ENCODE results near the gene COL6A5.
"Not testable (repeated sequence)": the region's sequence is repeated elsewhere in the genome, so short reads cannot be mapped to it uniquely, and the experiment has no call there.

The COL6A5 gene

DNA sequence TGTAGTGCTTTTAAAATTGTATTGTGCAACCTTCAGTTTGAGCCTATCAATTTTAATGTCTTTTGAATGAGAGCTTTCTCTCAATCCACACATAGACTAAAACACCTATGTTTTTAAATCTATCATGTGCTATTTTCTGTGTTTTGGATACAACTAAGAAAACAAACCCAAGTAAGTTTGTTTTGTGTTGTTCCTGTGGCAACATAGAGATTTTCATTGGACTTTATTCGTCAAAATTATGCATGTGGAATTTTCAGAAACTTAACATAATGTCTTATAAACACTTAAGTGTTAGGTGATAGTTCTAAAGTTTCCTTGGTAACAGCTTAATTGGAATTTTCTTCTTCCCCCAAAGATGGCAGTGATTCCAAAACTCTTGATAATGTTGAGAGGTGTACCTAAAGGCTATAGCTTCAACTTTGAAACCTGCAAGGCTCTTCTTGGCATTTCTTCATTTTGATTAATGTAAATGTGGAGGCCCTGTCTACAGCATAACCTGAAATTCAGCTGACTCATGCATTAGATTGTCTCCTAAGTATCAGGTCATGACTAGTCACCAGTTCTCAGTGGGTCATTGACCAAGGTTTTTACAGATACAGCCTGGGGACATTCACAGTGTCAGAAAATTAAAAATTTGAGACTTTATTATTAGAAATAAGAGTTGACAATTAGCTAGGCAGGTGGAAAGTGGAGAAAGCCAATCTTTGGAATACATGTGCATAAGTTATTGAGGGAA lies 44.4 kb downstream of the COL6A5 start:
- DNase-seq (ENCODE audit: low spot score) = no peak

DNA sequence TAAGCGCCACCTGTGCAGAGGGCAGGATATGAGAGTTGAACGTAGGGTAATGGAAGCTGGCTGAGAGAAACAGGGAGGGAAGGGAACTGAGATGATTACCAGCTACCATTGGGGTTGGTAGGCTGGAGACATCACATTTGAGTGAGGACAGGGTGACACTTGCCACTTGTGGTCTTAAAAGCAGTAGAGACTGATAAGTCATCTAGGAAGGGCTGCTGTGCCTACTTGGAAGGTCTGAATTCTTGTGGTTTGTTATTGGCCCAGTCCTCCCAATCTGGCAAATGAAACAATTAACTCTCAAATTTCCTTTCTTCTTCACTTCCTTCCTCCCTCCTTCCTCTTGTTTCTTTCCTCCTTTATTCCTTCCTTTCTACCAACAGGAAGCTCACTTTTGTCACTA lies 46.8 kb downstream of the COL6A5 start:
- no peak for DNase-seq (ENCODE audit: low spot score)

DNA sequence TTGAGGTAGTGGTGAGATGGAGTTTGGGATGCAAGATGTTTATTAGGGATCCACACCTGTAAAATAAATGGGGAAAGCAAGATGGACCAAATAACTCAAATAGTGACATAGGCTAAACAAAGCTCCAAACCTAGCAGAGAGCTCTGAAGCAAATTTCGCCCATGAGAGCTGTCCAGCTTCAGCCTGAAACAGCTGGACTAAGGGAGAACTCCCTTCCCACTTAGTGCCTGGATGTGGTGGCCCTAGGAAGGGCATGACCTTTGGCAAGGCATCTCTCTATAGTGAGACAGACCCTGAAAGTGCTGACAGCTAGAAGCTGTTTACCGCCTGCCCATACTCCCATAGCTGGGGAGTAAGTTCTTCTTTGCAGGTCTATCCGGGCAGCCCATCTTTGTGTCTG lies 48.1 kb downstream of the COL6A5 start:
- DNase-seq (ENCODE audit: low spot score) = no peak

DNA sequence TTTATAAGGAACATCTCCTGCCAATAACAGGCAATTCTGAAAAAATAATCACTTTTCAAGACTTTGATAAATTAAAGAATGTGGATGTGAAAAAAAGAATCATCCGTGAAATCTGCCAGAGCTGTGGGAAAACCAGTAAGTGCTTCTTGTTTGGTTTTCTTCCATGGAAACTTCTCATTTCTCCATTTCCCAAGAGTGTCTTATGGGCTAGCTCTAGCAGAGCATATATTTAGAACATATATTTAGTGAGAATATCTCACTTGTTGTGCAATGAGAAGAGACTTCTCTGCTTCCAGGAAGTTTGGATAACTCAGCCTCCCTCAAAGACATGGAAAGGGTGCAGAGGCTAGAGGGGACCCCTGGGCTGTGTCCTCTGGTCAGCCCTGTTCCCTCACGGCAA lies 49.9 kb downstream of the COL6A5 start:
- no peak for DNase-seq (ENCODE audit: low spot score)

DNA sequence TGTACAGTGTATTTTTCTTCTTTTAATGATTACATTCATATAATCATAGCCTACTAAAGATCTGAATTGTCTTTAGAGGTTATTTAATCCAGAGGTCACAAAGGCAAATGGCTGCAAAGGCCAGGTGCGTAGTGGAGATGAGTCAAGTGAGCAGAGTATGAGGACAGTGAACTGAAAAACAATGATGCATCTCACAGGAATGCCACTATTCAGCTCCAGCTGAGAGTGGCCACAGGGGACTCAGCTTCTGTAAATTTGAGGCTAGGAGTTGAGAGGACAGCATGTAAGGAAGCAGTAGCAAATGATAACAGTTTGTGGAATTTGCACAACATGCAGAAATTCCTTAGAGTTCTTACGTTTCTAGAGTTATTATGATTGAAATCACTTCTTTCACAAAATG lies 50.4 kb downstream of the COL6A5 start:
- no peak for DNase-seq (ENCODE audit: low spot score)

DNA sequence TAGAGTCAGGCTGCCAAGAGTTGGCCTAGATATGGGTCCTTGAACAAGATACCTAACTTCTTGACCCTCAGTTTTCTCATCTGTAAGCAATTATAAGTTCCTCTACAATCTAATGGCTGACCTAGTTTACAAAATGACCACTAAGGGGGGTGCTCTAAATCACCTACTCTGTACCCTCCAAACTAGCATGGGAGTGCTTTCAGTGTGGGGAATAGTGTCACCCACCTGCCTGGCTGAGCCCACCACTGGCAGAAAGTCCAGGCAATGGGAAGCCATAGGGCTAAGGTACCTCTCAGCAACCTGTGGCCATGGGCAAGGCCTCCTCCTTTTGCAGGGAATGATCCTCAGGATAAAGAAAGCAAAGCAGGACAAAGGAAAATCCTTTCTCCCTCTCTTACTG lies 58.9 kb downstream of the COL6A5 start:
- DNase-seq (ENCODE audit: low spot score) = no peak

DNA sequence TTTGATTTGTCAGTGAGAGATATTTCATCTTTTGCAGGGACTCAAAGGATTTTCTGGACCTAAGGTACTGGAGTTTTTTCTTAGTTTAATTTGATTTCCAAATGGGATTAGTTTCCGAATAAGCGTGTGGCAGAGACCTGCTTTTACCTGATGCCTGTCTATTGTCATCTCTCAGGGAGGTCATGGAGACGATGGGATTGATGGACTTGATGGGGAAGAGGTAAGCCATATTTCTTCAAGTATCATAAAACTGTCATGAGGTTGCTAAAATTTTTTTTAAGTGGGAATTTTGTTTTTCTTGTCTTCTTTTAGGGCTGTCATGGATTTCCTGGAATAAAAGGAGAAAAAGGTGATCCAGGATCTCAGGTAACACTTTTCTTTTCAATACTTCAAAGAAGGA lies 60.5 kb downstream of the COL6A5 start:
- DNase-seq (ENCODE audit: low spot score) = no peak

DNA sequence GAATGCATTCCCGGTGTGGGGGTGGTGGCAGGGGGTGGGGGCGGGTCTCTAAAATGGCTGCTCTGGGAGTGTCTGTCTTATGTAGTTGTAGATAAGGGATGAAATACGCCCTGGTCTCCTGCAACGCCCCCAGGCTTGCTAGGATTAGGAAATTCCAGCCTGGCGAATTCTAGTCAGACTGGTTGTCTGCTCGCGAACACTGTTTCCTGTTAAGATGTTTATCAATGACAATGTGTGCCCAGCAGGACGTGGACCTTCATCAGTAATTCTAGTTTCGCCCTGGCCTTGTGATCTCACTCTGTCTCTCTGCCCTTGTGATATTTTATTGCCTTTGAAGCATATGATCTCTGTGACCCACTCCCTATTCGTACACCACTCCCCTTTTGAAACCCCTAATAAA lies 62.8 kb downstream of the COL6A5 start:
- DNase-seq (ENCODE audit: low spot score) = not testable (repeated sequence)

DNA sequence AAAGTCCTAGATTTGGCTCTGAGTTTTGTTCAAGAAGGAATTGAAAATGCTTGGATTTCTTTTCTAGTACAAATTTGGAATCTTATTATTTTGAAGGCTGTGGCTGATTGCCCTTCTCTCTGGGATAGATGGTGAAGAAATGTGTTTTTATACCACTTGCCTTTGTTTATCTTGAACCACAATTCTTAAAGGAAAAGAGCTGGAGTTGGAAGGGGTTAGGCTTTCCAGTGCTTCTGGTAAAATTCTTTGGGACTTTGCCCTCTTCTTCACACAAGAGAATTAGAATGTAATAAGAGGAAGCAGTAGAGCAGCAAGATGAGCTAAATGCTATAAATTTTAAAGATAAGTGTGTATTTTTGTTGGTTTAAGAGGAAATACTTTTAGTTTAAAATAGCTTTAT lies 65.8 kb downstream of the COL6A5 start:
- DNase-seq (ENCODE audit: low spot score) = no peak

DNA sequence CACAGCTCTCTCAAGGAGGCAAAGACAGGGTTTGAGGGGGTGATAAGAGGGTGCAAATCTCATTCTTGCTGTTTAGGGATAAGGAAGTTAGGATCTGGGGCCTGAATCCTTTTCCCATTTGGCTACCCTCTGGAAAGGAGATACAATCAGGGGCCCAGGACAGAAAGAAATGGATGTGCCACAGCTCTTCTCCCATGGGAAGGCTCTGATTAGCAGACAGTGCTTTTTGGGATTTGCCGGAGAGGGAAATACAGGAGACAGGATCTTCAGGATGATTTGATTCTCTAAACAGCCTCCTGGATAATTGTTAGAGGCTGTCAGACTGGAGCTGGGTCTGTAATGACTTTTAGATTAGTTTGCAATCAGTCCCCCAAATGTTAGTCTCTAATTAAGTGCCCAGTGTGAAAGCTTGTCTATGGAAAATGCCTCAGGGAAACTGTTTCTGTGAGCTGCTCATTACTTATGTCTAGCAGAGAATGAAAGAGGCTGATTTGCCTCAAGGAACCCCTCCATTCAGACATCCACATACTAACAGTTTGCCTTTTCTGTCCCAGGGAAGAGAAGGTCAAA lies 67.6 kb downstream of the COL6A5 start:
- no peak for DNase-seq (ENCODE audit: low spot score)

DNA sequence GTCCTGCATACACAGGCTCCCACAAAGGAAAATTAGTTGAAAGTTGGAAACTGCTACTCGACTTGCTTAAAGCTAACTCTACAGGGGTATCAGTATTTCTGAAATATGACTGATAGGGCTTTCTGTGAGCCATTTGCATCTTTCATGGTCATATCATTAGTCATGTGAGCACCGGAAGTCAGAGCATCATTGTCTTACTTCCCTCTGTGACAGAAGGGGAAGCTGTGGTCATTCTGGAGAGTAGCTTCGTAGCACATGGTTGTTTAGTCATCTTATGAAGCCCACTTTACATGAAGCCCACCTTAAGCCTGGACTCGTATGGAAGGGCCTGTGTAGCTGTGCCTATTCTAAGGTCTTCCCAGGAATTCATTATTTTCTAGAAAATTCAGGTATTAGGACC lies 69.0 kb downstream of the COL6A5 start:
- no peak for DNase-seq (ENCODE audit: low spot score)

DNA sequence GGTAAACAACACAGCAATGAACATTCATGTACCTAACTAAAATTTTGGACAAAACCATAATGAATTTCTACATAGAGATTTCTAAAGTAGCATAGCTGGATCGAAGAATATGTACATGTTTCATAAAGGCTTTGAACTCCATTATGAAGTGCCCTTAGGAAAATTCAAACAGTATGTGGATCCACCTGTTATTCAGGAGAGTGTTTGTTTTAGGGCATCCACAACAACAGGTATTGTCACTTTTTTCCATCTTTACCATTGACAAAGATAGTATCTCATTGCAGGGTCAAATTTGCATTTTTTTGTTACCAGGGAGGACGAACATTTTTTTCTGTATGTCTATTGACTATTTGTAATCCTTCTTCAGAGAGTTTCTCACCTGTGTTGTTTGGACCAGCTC lies 75.0 kb downstream of the COL6A5 start:
- DNase-seq (ENCODE audit: low spot score) = no peak

DNA sequence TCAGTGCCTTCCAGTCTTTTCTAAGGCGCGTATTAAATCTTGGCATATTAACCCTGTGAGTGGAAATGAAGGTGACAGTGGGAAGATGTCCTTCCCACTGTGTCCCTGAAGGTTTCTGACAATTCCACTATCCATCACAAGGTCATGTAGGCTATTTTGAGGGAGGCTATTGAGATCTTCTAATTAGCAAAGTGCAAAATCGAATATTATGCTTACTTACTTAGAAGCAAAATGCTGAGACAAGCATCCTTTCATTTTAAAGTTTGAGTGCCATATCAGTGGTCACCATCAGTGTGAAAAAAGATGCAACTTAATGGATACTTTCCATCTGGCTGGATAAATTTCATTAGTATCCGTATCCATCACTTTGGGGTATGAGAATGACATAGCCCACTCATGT lies 77.6 kb downstream of the COL6A5 start:
- DNase-seq (ENCODE audit: low spot score) = no peak

DNA sequence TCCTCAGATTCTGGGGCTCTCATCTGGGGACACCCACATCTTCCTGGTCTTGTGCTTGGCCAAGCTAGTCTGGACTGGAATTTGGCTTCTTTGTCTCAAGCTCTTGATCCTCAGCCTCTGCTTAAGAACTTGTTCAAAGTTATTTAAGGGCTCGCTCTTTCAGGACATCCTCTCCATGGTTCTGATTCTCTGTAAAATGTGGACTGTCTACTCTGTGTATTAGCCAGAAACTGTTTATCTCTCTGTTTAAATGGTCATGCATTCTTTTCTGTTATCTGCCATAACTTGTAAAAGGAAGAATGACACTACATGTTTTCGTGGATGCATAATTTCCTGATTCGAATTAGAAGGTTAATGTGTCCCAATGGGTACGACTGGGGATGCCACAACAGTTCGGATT lies 79.4 kb downstream of the COL6A5 start:
- no peak for DNase-seq (ENCODE audit: low spot score)

DNA sequence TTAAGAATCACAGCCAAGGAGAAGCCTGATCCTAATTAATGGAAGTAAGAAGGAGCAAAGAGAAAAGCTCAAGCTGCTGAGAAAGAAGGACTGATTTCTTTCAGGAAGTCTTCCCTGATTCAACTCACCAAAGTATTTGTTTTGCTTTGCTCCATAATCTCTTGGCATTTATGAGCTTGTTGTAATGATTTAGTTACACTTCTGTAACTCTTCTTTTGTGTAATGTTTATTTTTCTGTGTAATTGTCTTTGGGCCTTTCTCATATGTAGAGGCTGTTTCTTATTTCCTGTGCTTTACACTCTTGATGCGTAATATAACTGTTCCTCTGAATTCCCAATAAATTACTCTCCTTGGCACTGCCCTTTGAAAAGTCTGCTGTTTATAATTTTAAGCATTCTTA lies 80.0 kb downstream of the COL6A5 start:
- no peak for DNase-seq (ENCODE audit: low spot score)

DNA sequence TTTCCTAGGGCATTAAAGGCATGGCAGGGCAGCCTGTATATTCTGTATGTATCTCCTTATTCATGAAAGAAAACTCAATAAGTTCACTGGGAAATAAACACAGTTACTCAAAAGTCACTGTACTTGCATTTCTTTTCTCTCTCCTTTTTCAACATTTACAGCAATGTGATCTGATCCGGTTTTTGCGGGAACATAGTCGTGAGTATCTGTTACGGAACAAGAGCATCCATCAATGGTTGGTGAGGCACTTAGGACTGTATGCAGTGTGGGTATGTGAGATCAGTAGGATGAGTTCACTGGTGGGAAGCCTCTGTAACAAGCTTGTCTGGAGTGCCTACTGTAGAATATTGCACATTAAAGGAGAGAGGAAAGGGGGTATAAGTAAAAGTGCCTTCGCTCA lies 80.7 kb downstream of the COL6A5 start:
- DNase-seq (ENCODE audit: low spot score) = no peak

DNA sequence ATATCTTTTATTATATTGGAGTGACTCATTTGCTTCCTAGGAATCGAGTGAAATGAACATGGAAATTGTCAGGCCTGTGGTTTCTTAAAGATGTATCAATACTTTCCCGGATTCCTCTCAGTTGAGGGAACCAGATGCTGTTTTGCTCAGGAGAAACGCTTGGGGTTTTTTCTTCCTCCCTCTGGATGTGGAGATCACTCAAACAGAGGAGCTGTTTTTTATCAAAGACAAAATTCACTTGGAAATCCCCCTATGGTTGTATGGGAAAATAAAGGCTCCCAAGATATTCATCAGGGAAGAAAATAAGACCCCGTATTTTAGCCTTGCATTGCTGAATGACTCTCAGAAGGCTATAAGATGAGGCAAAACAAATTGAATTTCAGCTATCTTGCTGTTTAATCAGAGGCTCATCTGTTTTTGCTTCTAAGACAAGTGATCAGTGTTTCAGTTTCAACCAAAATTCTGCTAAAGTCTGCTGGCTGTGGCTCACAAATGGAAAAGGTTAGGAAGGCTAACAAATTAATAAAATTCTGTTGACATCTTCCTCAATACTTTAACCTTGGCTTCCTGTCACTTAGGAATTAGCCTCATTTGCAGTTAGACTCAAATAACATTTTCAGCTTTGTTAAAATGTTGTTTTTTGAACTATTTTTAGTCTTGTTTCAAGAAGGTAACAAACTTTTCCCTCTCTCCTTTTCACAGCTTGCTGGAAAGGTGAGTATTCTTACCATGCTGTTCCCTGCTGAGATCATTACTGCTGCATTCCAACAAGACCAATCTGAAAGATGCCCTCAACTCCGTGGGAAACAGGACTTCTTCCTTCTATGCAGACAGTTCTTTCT lies 83.6 kb downstream of the COL6A5 start:
- DNase-seq (ENCODE audit: low spot score) = no peak

DNA sequence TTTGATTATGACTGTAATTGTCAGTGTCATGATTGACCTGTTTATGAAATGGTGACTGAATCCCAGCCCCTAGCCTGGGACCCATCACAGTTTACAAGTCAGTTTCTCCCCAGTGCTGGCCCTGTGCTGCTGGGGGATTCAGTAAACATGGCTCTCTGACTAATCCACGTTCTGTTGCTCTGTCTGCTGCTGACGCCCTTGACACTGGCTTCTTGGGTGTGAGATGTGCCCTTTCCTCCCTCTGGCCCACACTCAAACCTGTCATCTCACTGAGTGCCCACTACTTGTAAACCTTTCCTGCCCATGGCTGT lies 84.2 kb downstream of the COL6A5 start:
- no peak for DNase-seq (ENCODE audit: low spot score)

DNA sequence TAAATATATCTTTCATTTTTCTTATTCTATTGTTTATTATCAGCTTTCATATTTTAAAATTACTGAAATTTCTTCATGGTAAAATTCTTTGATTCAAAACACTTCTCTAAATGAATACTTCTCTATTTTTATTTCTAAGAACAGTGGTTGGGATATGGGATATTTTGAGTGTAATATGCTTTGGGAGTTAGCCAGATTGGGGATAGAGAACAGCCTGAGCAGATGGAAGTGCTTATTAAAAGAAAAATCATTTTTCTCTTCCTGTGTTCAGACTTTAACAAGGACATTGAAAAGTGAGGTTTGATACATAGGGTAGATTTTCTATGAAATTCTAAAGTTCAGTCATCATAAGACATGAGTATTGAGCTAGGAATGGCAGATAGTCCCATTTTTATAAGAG lies 84.8 kb downstream of the COL6A5 start:
- no peak for DNase-seq (ENCODE audit: low spot score)

DNA sequence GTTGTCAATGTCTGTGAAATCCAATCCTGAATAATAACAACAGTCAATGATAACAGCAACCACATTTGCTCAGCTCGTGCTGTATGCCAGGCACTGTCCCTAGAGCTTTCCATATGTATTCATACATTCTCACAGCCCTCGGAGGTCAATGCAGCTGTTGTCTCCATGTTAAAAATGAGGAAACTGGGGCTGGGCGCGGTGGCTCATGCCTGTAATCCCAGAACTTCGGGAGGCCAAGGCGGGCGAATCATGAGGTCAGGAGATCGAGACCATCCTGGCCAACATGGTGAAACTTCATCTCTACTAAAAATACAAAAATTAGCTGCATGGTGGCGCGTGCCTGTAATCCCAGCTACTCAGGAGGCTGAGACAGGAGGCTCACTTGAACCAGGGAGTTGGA lies 86.6 kb downstream of the COL6A5 start:
- not testable (repeated sequence) for DNase-seq (ENCODE audit: low spot score)

DNA sequence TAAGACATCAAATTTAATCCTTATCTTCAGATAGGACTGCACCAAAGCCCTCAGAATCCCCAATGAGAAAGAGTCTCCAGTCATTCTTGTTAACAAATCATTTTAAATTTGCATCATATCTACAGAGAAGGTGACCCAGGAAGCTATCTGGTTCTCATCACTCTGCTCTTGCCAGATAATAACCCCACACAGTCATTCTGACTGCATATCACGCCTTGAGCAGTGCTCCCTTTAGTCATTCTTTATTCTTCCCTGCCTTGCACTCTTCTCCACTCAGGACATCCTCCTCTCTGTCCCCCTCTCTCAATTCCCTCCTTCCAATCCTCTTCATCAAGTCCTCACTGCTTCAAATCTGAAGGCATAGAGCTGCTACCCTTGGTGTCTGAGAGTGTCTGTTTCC lies 87.8 kb downstream of the COL6A5 start:
- DNase-seq (ENCODE audit: low spot score) = no peak

DNA sequence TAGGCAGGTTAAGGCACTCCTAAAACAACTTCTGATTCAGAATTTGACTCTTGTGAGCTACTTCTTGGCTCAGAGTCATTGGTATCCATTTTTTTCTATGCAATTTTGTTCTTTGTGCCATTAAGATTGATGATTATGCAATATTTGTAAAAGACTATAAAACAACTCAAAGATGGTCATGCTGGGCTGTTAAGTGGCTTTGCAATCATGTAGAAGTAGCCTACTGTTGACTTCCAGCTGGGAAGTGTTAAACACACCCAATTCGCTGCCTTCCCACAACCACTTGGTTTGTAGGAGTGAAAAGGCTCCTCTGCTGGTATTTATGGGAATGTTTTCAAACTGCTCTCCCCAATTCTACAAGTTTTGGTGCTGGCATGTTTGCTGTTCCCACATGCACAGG lies 96.8 kb downstream of the COL6A5 start:
- no peak for DNase-seq (ENCODE audit: low spot score)

DNA sequence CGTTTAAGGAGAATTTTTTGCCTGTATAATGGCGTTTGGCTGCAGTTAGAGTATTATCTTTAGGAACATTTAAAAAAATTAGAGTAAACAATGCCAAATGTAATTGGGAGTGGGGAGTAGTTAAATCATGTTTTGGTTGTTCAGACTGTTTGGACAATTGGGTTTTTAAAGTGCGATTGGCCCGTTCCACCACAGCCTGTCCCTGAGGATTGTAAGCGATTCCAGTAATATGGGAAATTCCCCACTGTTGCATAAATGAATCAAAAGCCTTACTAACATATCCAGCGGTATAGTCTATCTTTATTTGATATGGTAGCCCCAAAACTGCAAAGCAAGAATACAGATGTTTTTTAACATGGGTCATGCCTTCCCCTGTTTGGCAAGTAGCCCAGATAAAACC lies 101.4 kb downstream of the COL6A5 start:
- not testable (repeated sequence) for DNase-seq (ENCODE audit: low spot score)

DNA sequence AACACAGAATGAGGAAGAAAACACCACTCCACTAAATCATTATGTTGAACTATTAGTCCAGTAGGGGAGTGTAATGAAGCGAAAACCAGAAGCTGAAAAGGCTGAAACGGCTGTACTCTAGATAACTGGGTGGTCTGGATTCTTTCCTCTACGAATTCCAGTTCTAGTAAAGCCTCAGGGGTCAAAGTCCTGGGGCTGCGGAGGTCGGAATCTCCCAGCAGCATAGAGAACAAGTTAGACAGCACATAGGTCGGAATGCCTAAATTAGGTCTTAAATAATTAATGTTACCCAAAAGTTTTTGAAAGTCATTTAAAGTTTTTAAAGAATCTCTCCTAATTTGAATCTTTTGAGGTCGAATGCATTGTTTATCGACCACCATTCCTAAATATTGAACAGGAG lies 102.7 kb downstream of the COL6A5 start:
- not testable (repeated sequence) for DNase-seq (ENCODE audit: low spot score)
